GM12878 (cell line): ENCODE data around the gene SNRNP35. TPM values are rescaled to one million over a fixed set of nuclear protein-coding genes. Genes with fewer than 3 reads are reported as not detected.

Experiments used
- ATAC-seq: fragments of 200-7000 bp; cut with Tn5 transposase; 3 replicates; pipeline ENCODE4 v1.9.1; 2020; ENCODE audit warnings: mild to moderate bottlenecking, moderate library complexity
- BruUV-seq: library from RNA; stranded (reverse); fragments of 400-500 nt; replicated peaks from 2 replicates; lab custom pipeline; 2021; lab: Mats Ljungman, UMichigan
- CTCF ChIA-PET: fragments of 300-600 bp; sonication (Branson Sonifier 250); formaldehyde crosslinking; extraction: SDS; loops from one replicate; lab custom pipeline; 2021; ENCODE audit warnings: inconsistent platforms; lab: Yijun Ruan, JAX
- POLR2A ChIA-PET: fragments of 350-600 bp; formaldehyde crosslinking; extraction: SDS; loops from one replicate; lab custom pipeline; 2021; ENCODE audit warnings: inconsistent platforms; lab: Charles Lee
- RAD21 ChIA-PET: fragments of 300-600 bp; sonication (Branson Sonifier 250); formaldehyde crosslinking; loops from one replicate; lab custom pipeline; 2023; ENCODE audit warnings: antibody characterized with exemption; ENCODE audit not compliant: unreplicated experiment; lab: Charles Lee
- SMC1A ChIA-PET: fragments of 300-600 bp; sonication (Branson Sonifier 250); formaldehyde crosslinking; loops from one replicate; lab custom pipeline; 2023; ENCODE audit not compliant: unreplicated experiment, uncharacterized antibody; lab: Charles Lee
- DNase-seq: peaks from one replicate; pipeline ENCODE4 v3.0.0-alpha.2; 2011; ENCODE audit warnings: low read depth, low spot score
- FAIRE-seq: peaks from 3 replicates; lab custom pipeline; 2011; peaks lifted over from hg19 to GRCh38; lab: Jason Lieb, UNC
- H2AFZ ChIP-seq: 2 replicates; pipeline ENCODE4 v1.6.0; 2011; ENCODE audit warnings: low read depth, low read length, control low read depth; ENCODE audit not compliant: control insufficient read depth
- H3K27ac ChIP-seq: 2 replicates; pipeline ENCODE4 v1.5.1; 2011; ENCODE audit warnings: control low read depth; ENCODE audit not compliant: control insufficient read depth, insufficient read depth
- H3K27me3 ChIP-seq, 2 experiments: replicated peaks in 1 of 2; 2 replicates each; pipeline versions ENCODE4 v1.6.0 to v1.6.1; 2011; ENCODE audit warnings: low read length in 1 of 2; ENCODE audit not compliant: control insufficient read depth in 2 of 2, insufficient read depth in 2 of 2
- H3K36me3 ChIP-seq, 2 experiments: 2 replicates each; pipeline ENCODE4 v1.5.1; 2011; ENCODE audit warnings: low read length in 1 of 2; ENCODE audit not compliant: control insufficient read depth in 2 of 2, insufficient read depth in 2 of 2
- H3K4me1 ChIP-seq: 2 replicates; pipeline ENCODE4 v1.6.1; 2011; ENCODE audit warnings: mild to moderate bottlenecking, low read length, moderate library complexity, mixed read lengths; ENCODE audit not compliant: control insufficient read depth, insufficient read depth
- H3K4me2 ChIP-seq: 2 replicates; pipeline ENCODE4 v1.6.0; 2011; ENCODE audit warnings: control low read depth; ENCODE audit not compliant: control insufficient read depth, insufficient read depth
- H3K4me3 ChIP-seq: fragments of 200-600 bp; sonication (generic); 2 replicates; pipeline ENCODE4 v1.5.1; 2016
- H3K79me2 ChIP-seq: 2 replicates; pipeline ENCODE4 v1.6.0; 2011; ENCODE audit warnings: low read length; ENCODE audit not compliant: control insufficient read depth, insufficient read depth
- H3K9ac ChIP-seq: 2 replicates; pipeline ENCODE4 v1.8.0; 2011; ENCODE audit warnings: low read length, control low read depth, mixed read lengths; ENCODE audit not compliant: control insufficient read depth, insufficient read depth
- H3K9me3 ChIP-seq: replicated peaks from 3 replicates; pipeline ENCODE4 v1.5.1; 2011; ENCODE audit warnings: mild to moderate bottlenecking, low read length; ENCODE audit not compliant: control insufficient read depth, insufficient read depth
- H4K20me1 ChIP-seq: 2 replicates; pipeline ENCODE4 v1.6.0; 2011; ENCODE audit not compliant: control insufficient read depth, insufficient read depth
- BMI1 ChIP-seq: fragments of 450-650 bp; IDR thresholded peaks from 2 replicates; pipeline ENCODE4 v1.6.1; 2016; ENCODE audit warnings: mild to moderate bottlenecking, moderate library complexity, borderline replicate concordance
- CHD4 ChIP-seq: fragments of 200-600 bp; sonication (generic); IDR thresholded peaks from 2 replicates; pipeline ENCODE4 v1.6.1; 2016; ENCODE audit warnings: mild to moderate bottlenecking
- CREB1 ChIP-seq: IDR thresholded peaks from 2 replicates; pipeline ENCODE4 v1.6.1; 2012; ENCODE audit warnings: low read depth, mild to moderate bottlenecking, inconsistent platforms
- EED ChIP-seq: sonication (generic); IDR thresholded peaks from 2 replicates; pipeline ENCODE4 v1.6.1; 2016; ENCODE audit warnings: antibody characterized with exemption, low read depth
- HCFC1 ChIP-seq: fragments of 150-350 bp; IDR thresholded peaks from 2 replicates; pipeline ENCODE4 v1.6.1; 2014; ENCODE audit warnings: low read length
- IRF3 ChIP-seq: fragments of 450-650 bp; IDR thresholded peaks from 2 replicates; pipeline ENCODE4 v1.6.1; 2014; ENCODE audit warnings: mild to moderate bottlenecking
- MYB ChIP-seq: fragments of 150-350 bp; IDR thresholded peaks from 2 replicates; pipeline ENCODE4 v1.6.1; 2014; ENCODE audit warnings: mild to moderate bottlenecking, low read depth, low read length, borderline replicate concordance
- SREBF2 ChIP-seq: IDR thresholded peaks from 2 replicates; pipeline ENCODE4 v1.6.1; 2012; ENCODE audit warnings: mild to moderate bottlenecking, low read length
- WGBS: methylation state at CpG from one replicate; pipeline ENCODE4 v1.1.6; 2016; ENCODE audit warnings: low lambda C conversion rate; ENCODE audit not compliant: insufficient replicate concordance, insufficient coverage; ENCODE audit errors: missing lambda C conversion rate; 5-methylcytosine and 5-hydroxymethylcytosine counted together
- in situ Hi-C: fragments of 300-500 bp; cut with MboI; formaldehyde crosslinking; loops from 9 replicates; pipeline ENCODE4 v1.14.3; 2018; ENCODE audit warnings: mixed read lengths
- intact Hi-C: fragments of 100-400 bp; cut with micrococcal nuclease; formaldehyde crosslinking; loops from one replicate; pipeline ENCODE4 v1.14.2; 2022; ENCODE audit not compliant: unreplicated experiment
- polyA plus RNA-seq, 11 experiments: library from polyadenylated mRNA; depleted of rRNA in 4 of 11; unstranded in 6 of 11; stranded (reverse) in 5 of 11; fragments of >200 nt; fragmentation: Nextera tagmentation in 4 of 11; fragmentation: Illumina TruSeq in 1 of 11; extraction: Ambion mirVana in 4 of 11; extraction: Trizol in 1 of 11; gene quantifications; 1 replicate in 1 of 11; 2 replicates in 10 of 11; pipeline versions ENCODE4 v1.2.1 to v1.2.3, GENCODE V29; 2011 to 2016; ENCODE audit warnings: inconsistent platforms in 2 of 11, missing spikeins in 2 of 11, low read depth in 1 of 11
- total RNA-seq, 4 experiments: library from RNA; depleted of rRNA in 3 of 4; stranded (reverse); fragments of >200 nt in 3 of 4; fragmentation: Illumina TruSeq in 1 of 4; extraction: Trizol in 1 of 4; gene quantifications; 2 replicates each; pipeline versions ENCODE4 v1.2.1 to v1.2.3, GENCODE V29; 2013 to 2021
- TF ChIP-seq, protein P1 (sequence below): IDR thresholded peaks from 2 replicates; pipeline ENCODE4 v1.6.1; 2012; ENCODE audit warnings: improper control_type of control experiment, low read depth, low read length; ENCODE audit not compliant: insufficient replicate concordance
- TF ChIP-seq, protein P2 (sequence below): fragments of 450-650 bp; conservative IDR thresholded peaks from 2 replicates; pipeline ENCODE4 v1.6.1; 2017; ENCODE audit warnings: mild to moderate bottlenecking, moderate library complexity

The SNRNP35 gene
- total and polyA plus RNA-seq, 10 of the 15 experiments (the other 5 are each of a cell fraction or from before 2014, with no cell fraction given), result 21.6 to 49.6 (median 29.0) TPM

GRCh38 chr12:123513805-123514204, 55.9 kb downstream of the SNRNP35 start:
- no peak for TF ChIP-seq HCFC1
- TF ChIP-seq BMI1, result no peak
- no peak for TF ChIP-seq CHD4
- TF ChIP-seq CREB1, result no peak
- no peak for TF ChIP-seq MYB
- TF ChIP-seq, protein P1, sequence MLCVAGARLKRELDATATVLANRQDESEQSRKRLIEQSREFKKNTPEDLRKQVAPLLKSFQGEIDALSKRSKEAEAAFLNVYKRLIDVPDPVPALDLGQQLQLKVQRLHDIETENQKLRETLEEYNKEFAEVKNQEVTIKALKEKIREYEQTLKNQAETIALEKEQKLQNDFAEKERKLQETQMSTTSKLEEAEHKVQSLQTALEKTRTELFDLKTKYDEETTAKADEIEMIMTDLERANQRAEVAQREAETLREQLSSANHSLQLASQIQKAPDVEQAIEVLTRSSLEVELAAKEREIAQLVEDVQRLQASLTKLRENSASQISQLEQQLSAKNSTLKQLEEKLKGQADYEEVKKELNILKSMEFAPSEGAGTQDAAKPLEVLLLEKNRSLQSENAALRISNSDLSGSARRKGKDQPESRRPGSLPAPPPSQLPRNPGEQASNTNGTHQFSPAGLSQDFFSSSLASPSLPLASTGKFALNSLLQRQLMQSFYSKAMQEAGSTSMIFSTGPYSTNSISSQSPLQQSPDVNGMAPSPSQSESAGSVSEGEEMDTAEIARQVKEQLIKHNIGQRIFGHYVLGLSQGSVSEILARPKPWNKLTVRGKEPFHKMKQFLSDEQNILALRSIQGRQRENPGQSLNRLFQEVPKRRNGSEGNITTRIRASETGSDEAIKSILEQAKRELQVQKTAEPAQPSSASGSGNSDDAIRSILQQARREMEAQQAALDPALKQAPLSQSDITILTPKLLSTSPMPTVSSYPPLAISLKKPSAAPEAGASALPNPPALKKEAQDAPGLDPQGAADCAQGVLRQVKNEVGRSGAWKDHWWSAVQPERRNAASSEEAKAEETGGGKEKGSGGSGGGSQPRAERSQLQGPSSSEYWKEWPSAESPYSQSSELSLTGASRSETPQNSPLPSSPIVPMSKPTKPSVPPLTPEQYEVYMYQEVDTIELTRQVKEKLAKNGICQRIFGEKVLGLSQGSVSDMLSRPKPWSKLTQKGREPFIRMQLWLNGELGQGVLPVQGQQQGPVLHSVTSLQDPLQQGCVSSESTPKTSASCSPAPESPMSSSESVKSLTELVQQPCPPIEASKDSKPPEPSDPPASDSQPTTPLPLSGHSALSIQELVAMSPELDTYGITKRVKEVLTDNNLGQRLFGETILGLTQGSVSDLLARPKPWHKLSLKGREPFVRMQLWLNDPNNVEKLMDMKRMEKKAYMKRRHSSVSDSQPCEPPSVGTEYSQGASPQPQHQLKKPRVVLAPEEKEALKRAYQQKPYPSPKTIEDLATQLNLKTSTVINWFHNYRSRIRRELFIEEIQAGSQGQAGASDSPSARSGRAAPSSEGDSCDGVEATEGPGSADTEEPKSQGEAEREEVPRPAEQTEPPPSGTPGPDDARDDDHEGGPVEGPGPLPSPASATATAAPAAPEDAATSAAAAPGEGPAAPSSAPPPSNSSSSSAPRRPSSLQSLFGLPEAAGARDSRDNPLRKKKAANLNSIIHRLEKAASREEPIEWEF, result no peak
- TF ChIP-seq SREBF2, result no peak
- TF ChIP-seq EED, result no peak
- TF ChIP-seq, protein P2, sequence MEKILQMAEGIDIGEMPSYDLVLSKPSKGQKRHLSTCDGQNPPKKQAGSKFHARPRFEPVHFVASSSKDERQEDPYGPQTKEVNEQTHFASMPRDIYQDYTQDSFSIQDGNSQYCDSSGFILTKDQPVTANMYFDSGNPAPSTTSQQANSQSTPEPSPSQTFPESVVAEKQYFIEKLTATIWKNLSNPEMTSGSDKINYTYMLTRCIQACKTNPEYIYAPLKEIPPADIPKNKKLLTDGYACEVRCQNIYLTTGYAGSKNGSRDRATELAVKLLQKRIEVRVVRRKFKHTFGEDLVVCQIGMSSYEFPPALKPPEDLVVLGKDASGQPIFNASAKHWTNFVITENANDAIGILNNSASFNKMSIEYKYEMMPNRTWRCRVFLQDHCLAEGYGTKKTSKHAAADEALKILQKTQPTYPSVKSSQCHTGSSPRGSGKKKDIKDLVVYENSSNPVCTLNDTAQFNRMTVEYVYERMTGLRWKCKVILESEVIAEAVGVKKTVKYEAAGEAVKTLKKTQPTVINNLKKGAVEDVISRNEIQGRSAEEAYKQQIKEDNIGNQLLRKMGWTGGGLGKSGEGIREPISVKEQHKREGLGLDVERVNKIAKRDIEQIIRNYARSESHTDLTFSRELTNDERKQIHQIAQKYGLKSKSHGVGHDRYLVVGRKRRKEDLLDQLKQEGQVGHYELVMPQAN, result no peak
- TF ChIP-seq IRF3, result no peak
- Histone ChIP-seq H4K20me1 (no peaks in the 10 kb centered on the region), H3K4me2 (no peak overlapping the region), H3K36me3 (no peaks in the 10 kb centered on the region), H3K9me3 (no peaks in the 10 kb centered on the region; the same call in 2 of the 3 replicates), H3K4me1 (no peaks in the 10 kb centered on the region), H3K4me3 (no peak overlapping the region), H3K27ac (no peak overlapping the region), H2AFZ (no peak overlapping the region), H3K9ac (no peak overlapping the region), H3K79me2 (no peaks in the 10 kb centered on the region), H3K27me3 (no peaks in the 10 kb centered on the region)
- WGBS, result 83% methylated on average over 13 of the region's 13 CpGs
- ChIA-PET RAD21 (no interaction called here), CTCF (no interaction called here), SMC1A (no interaction called here), POLR2A (no interaction called here)
- no peak for DNase-seq
- no TSS peak for BruUV-seq
- intact Hi-C loops (no loop called here), in situ Hi-C loops (no loop called here)
- FAIRE-seq, result no peak
- no peak for ATAC-seq
